Stomach (tissue), 9 donors: Measurements from ENCODE around the gene ERG. TPM values are rescaled to one million over a fixed set of nuclear protein-coding genes. Genes with fewer than 3 reads are reported as not detected.

Source experiments
- DNase-seq, 2 donors: peaks; one replicate each; pipeline versions ENCODE4 v3.0.0 to v3.0.0-alpha.2; 2013 to 2019
- H3K27ac ChIP-seq, 5 donors: fragments of 200-600 bp in 4 of 5; sonication (generic) in 4 of 5; one replicate each; pipeline ENCODE4 v1.5.1; 2013 to 2019; ENCODE audit warnings: mild to moderate bottlenecking in 1 of 5, moderate library complexity in 1 of 5
- H3K27me3 ChIP-seq, 3 donors: fragments of 200-600 bp; sonication (generic); one replicate each; pipeline ENCODE4 v1.5.1; 2017 to 2019; ENCODE audit warnings: mixed run types in 1 of 3
- H3K36me3 ChIP-seq, 4 donors: fragments of 200-600 bp; sonication (generic); 1 replicate in 3 of 4; 2 replicates in 1 of 4; pipeline ENCODE4 v1.5.1; 2016 to 2019
- H3K4me1 ChIP-seq, 4 donors: fragments of 200-600 bp; sonication (generic); one replicate each; pipeline ENCODE4 v1.5.1; 2016 to 2019
- H3K4me3 ChIP-seq, 4 donors: fragments of 200-600 bp; sonication (generic) in 3 of 4; one replicate each; pipeline ENCODE4 v1.5.1; 2016 to 2019; ENCODE audit warnings: mild to moderate bottlenecking in 1 of 4
- H3K9me3 ChIP-seq, 4 donors: fragments of 200-600 bp; sonication (generic); one replicate each; pipeline ENCODE4 v1.5.1; 2016 to 2019
- CTCF ChIP-seq, 7 experiments: fragments of 450-650 bp in 4 of 7; fragments of 200-600 bp in 3 of 7; sonication (generic) in 3 of 7; IDR thresholded peaks; one replicate each; pipeline ENCODE4 v1.5.1; 2016 to 2019; ENCODE audit warnings: antibody characterized with exemption in 7 of 7, control low read depth in 2 of 7, mild to moderate bottlenecking in 1 of 7
- EP300 ChIP-seq: sonication (generic); formaldehyde crosslinking; IDR thresholded peaks from one replicate; pipeline ENCODE4 v1.6.1; 2017; ENCODE audit warnings: antibody characterized with exemption
- POLR2A ChIP-seq, 4 donors: fragments of 450-650 bp; IDR thresholded peaks; one replicate each; pipeline ENCODE4 v1.6.1; 2016; ENCODE audit warnings: antibody characterized with exemption in 4 of 4, control low read depth in 2 of 4, mild to moderate bottlenecking in 1 of 4, moderate library complexity in 1 of 4
- POLR2AphosphoS5 ChIP-seq, 3 donors: sonication (generic); formaldehyde crosslinking; IDR thresholded peaks; one replicate each; pipeline ENCODE4 v1.6.1; 2016; ENCODE audit warnings: antibody characterized with exemption in 3 of 3
- WGBS, 5 donors: extraction: QIAGEN DNeasy Blood & Tissue Kit in 3 of 5; methylation state at CpG; one replicate each; pipeline versions ENCODE4 v1.1.5 to v1.1.7; 2013 to 2018; 5-methylcytosine and 5-hydroxymethylcytosine counted together
- intact Hi-C: fragments of 100-400 bp; cut with DNase I; formaldehyde crosslinking; loops from one replicate; pipeline ENCODE4 v1.15.1; 2023; ENCODE audit warnings: low total_unique reads
- polyA plus RNA-seq, 3 donors: library from polyadenylated mRNA; stranded (reverse); fragments of 200-250 nt; gene quantifications; one replicate each; pipeline ENCODE4 v1.2.3, GENCODE V29; 2013
- total RNA-seq, 5 donors: library from RNA; depleted of rRNA; stranded (reverse); fragments of >200 nt; gene quantifications; one replicate each; pipeline versions ENCODE4 v1.1.0 to v1.2.3, GENCODE V29; 2014 to 2016
- donor health status: healthy with polysubstance abuse.
- donor health status: Bipolar disorder and iron deficiency.
- donor health status: healthy.

ERG gene
- total and polyA plus RNA-seq, 8 donors = 0.58 to 14.5 (median 5.4) TPM; not detected in 1

DNA sequence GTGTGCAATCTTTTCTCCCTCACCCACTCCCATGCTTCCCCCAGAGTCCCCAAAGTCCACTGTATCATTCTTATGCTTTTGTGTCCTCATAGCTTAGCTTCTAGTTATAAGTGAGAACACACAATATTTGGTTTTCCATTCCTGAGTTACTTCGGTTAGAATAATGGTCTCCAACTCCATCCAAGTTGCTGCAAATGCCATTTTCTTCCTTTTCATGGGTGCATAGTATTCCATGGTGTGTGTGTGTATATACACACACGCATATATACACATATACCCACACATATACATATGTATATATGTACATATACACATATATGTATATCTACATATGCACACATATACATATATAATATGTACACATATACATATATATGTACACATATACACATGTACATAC is 69.3 kb downstream of the ERG start:
- no peak overlapping the region for H3K27ac ChIP-seq
- H3K4me1 ChIP-seq = no peaks in the 10 kb centered on the region
- no peak overlapping the region for H3K4me3 ChIP-seq
- no peak for TF ChIP-seq POLR2AphosphoS5 (IDR thresholded peaks at IDR 0.05)
- TF ChIP-seq POLR2A (IDR thresholded peaks at IDR 0.05) = no peak
- TF ChIP-seq CTCF (IDR thresholded peaks at IDR 0.05) = no peak
- TF ChIP-seq EP300 = no peak
- no peaks in the 10 kb centered on the region for H3K9me3 ChIP-seq
- no peaks in the 10 kb centered on the region for H3K27me3 ChIP-seq
- whole genome bisulfite sequencing, 5 donors = 86 to 96% (median 91%) methylated on average over 2 of the region's 2 CpGs
- intact Hi-C loops = no loop called here
- H3K36me3 ChIP-seq = no peaks in the 10 kb centered on the region
- DNase-seq = no peak

DNA sequence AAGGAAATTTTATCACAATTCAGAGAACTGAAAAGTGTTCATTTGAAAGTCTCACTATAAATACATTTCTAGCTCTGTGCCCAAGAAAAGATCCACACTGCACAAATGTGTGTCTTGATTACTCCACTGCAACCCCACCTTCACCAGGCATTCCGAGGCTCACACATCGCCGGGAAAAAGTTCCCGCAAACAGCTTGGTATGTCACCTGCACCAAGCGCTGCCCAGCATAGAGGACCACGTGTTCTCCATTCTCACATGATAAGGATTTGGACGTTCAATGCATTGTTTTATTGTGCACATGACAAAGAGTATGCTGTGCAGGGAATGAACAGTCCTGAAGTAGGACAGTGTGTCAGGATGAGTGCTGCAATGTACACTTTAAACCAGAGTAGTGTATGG is 70.1 kb downstream of the ERG start:
- TF ChIP-seq POLR2AphosphoS5 (IDR thresholded peaks at IDR 0.05) (no peak), POLR2A (IDR thresholded peaks at IDR 0.05) (no peak), EP300 (no peak), CTCF (IDR thresholded peaks at IDR 0.05) (no peak)
- intact Hi-C loops = no loop called here
- 52 to 78% (median 54%) methylated on average over 7 of the region's 7 CpGs for WGBS, 5 donors

GRCh38 chr21:38424305-38425019 is 73.8 kb downstream of the ERG start:
- no peak for DNase-seq
- Histone ChIP-seq H3K27ac (no peak overlapping the region), H3K4me1 (no peaks in the 10 kb centered on the region), H3K4me3 (no peak overlapping the region), H3K9me3 (no peaks in the 10 kb centered on the region), H3K36me3 (no peaks in the 10 kb centered on the region), H3K27me3 (peaks cover 0 to 4% (median 0%) of the 10 kb centered on the region in 3 donors)
- intact Hi-C loops = no loop called here
- WGBS, 5 donors = 52 to 64% (median 60%) methylated on average over 11 of the region's 11 CpGs
- TF ChIP-seq POLR2A (IDR thresholded peaks at IDR 0.05) (no peak), POLR2AphosphoS5 (IDR thresholded peaks at IDR 0.05) (no peak), CTCF (IDR thresholded peaks at IDR 0.05) (no peak), EP300 (no peak)

More for the DNA sequence above, 70.1 kb downstream of the ERG start:
- H3K4me1 ChIP-seq = no peaks in the 10 kb centered on the region
- no peak for DNase-seq
- no peaks in the 10 kb centered on the region for H3K9me3 ChIP-seq
- no peak overlapping the region for H3K4me3 ChIP-seq
- no peaks in the 10 kb centered on the region for H3K36me3 ChIP-seq
- H3K27ac ChIP-seq = no peak overlapping the region
- H3K27me3 ChIP-seq = peaks cover 0 to 1% (median 0%) of the 10 kb centered on the region in 3 donors

DNA sequence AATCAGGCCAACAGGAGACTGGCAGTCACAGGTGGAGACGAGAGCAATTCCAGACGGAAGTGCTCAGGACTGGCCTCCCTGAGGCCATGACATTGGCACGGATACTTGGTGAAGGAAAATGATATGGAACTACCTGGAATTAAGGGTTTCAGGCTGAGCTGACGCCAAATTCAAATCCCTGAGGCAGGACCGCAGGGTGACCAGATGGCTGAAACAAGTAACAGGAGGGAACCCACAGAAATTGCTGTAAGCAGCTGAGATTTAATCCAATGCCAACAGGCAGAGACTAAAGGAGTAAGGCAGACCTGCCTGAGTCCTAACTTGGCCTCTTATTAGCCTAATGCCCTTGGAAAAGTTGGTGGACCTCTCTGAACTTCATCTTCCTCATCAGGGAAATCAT is 76.2 kb downstream of the ERG start:
- Histone ChIP-seq H3K36me3 (no peaks in the 10 kb centered on the region), H3K27me3 (peaks cover 0 to 4% (median 0%) of the 10 kb centered on the region in 3 donors), H3K4me1 (no peaks in the 10 kb centered on the region), H3K27ac (no peak overlapping the region), H3K9me3 (no peaks in the 10 kb centered on the region), H3K4me3 (no peak overlapping the region)
- no peak for TF ChIP-seq CTCF (IDR thresholded peaks at IDR 0.05)
- no peak for TF ChIP-seq POLR2A (IDR thresholded peaks at IDR 0.05)
- TF ChIP-seq POLR2AphosphoS5 (IDR thresholded peaks at IDR 0.05) = no peak
- no peak for TF ChIP-seq EP300
- WGBS, 5 donors = 76 to 89% (median 83%) methylated on average over 5 of the region's 5 CpGs
- DNase-seq = no peak
- intact Hi-C loops = no loop called here
